ENCODE data around the gene BZW2.

Gene BZW2

GRCh38 chr7:16708980-16709379, 63.0 kb downstream of the BZW2 start:
- Histone ChIP-seq H3K18ac (ENCODE audit: low read depth in 1 of 2, low read length in 2 of 2) (no peak overlapping the region), H2AFZ (ENCODE audit: low read depth, low read length) (no peak overlapping the region), H3K9me3 (ENCODE audit: control insufficient read depth, low read length) (no peaks in the 10 kb centered on the region), H3K4ac (ENCODE audit: low read depth in 1 of 2, low read length in 2 of 2) (no peak overlapping the region), H3K4me3 (ENCODE audit: insufficient read depth in 1 of 2, low read depth in 1 of 2, low read length in 2 of 2) (no peak overlapping the region), H4K8ac (ENCODE audit: low read length) (no peak overlapping the region), H3K27me3 (ENCODE audit: control insufficient read depth in 1 of 2, insufficient read depth in 1 of 2, low read length in 2 of 2) (no peaks in the 10 kb centered on the region), H3K9ac (ENCODE audit: low read length) (peak overlapping the region; percentile 56), H3K4me1 (ENCODE audit: control insufficient read depth, insufficient read depth, low read depth, low read length) (peaks cover 6% of the 10 kb centered on the region), H4K91ac (ENCODE audit: low read length) (no peak overlapping the region), H2BK120ac (ENCODE audit: low read depth, low read length) (no peak overlapping the region), H3K27ac (ENCODE audit: low read length, poor library complexity, severe bottlenecking) (peak overlapping the region; percentile 62), H3K23ac (ENCODE audit: low read length in 2 of 2) (no peak overlapping the region), H3K4me2 (ENCODE audit: low read length, poor library complexity, severe bottlenecking) (no peak overlapping the region), H2BK12ac (ENCODE audit: low read length in 2 of 2) (no peak overlapping the region), H3K36me3 (ENCODE audit: control insufficient read depth in 1 of 2, insufficient read depth in 2 of 2, low read depth in 1 of 2, low read length in 2 of 2) (peaks cover 5 to 32% of the 10 kb centered on the region in 2 experiments), H3K79me1 (replicated peaks; ENCODE audit: low read length, poor library complexity, severe bottlenecking) (no peaks in the 10 kb centered on the region), H2AK5ac (ENCODE audit: low read length, severe bottlenecking) (no peak overlapping the region), H2BK15ac (ENCODE audit: low read depth, poor library complexity, severe bottlenecking) (no peak overlapping the region), H3K14ac (ENCODE audit: low read length in 2 of 2) (no peak overlapping the region), H2BK5ac (ENCODE audit: low read depth, low read length, poor library complexity, severe bottlenecking) (no peak overlapping the region)
- DNase-seq: peak; percentile 91
- 19% methylated on average over 2 of the region's 3 CpGs for WGBS

DNA sequence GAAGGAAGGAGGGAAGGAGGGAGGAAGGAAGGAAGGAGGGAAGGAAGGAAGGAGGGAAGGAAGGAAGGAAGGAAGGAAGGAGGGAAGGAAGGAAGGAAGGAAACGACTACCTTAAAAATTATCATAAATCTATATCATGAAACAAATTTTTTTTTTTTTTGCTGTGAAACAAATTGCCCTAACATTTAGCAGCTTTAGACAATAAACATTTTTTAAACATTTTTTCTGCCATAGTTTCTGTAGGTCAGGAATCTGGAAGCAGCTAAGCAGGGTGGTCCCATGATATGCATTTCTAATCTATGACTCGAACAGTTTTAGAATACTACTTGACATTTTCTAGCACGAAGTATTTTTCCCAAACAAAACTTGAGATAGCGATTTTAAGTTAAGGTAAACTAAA, 64.7 kb downstream of the BZW2 start:
- Histone ChIP-seq H2BK120ac (ENCODE audit: low read depth, low read length) (no peak overlapping the region), H2BK12ac (ENCODE audit: low read length in 2 of 2) (no peak overlapping the region), H3K79me1 (replicated peaks; ENCODE audit: low read length, poor library complexity, severe bottlenecking) (no peaks in the 10 kb centered on the region), H3K27me3 (ENCODE audit: control insufficient read depth in 1 of 2, insufficient read depth in 1 of 2, low read length in 2 of 2) (no peaks in the 10 kb centered on the region), H2BK5ac (ENCODE audit: low read depth, low read length, poor library complexity, severe bottlenecking) (no peak overlapping the region), H3K4me2 (ENCODE audit: low read length, poor library complexity, severe bottlenecking) (no peak overlapping the region), H2AK5ac (ENCODE audit: low read length, severe bottlenecking) (no peak overlapping the region), H3K9ac (ENCODE audit: low read length) (no peak overlapping the region), H3K9me3 (ENCODE audit: control insufficient read depth, low read length) (no peaks in the 10 kb centered on the region), H3K36me3 (ENCODE audit: control insufficient read depth in 1 of 2, insufficient read depth in 2 of 2, low read depth in 1 of 2, low read length in 2 of 2) (peaks cover 0 to 20% of the 10 kb centered on the region in 2 experiments), H3K18ac (ENCODE audit: low read depth in 1 of 2, low read length in 2 of 2) (no peak overlapping the region), H4K8ac (ENCODE audit: low read length) (no peak overlapping the region), H3K27ac (ENCODE audit: low read length, poor library complexity, severe bottlenecking) (no peak overlapping the region), H2AFZ (ENCODE audit: low read depth, low read length) (no peak overlapping the region), H3K4me1 (ENCODE audit: control insufficient read depth, insufficient read depth, low read depth, low read length) (peaks cover 6% of the 10 kb centered on the region), H3K4me3 (ENCODE audit: insufficient read depth in 1 of 2, low read depth in 1 of 2, low read length in 2 of 2) (no peak overlapping the region), H4K91ac (ENCODE audit: low read length) (no peak overlapping the region), H3K23ac (ENCODE audit: low read length in 2 of 2) (no peak overlapping the region), H3K14ac (ENCODE audit: low read length in 2 of 2) (no peak overlapping the region), H3K4ac (ENCODE audit: low read depth in 1 of 2, low read length in 2 of 2) (no peak overlapping the region), H2BK15ac (ENCODE audit: low read depth, poor library complexity, severe bottlenecking) (no peak overlapping the region)
- DNase-seq: no peak
- WGBS: no CpG with 5 or more reads among the region's 4 CpGs

DNA sequence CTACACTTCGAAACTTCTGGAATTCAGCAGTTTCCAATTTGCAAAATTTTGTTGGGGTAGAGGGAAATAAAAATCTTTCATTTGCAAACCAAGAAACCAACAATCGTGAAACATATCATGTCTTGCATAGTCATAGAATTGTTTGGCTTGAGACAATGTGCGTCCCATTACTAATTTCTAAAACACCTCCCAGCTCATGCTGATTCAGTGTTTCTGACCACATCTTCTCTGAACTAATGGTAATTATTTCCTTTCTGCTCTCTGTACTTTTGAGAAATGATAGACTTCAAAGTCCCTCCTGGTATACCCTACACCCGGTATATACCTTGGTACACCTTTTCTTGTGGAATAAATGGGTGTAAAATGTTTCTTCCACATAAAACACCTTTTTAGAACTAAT, 65.7 kb downstream of the BZW2 start:
- Histone ChIP-seq H2BK5ac (ENCODE audit: low read depth, low read length, poor library complexity, severe bottlenecking) (no peak overlapping the region), H2BK15ac (ENCODE audit: low read depth, poor library complexity, severe bottlenecking) (no peak overlapping the region), H2BK120ac (ENCODE audit: low read depth, low read length) (no peak overlapping the region), H3K9me3 (ENCODE audit: control insufficient read depth, low read length) (no peaks in the 10 kb centered on the region), H3K4me3 (ENCODE audit: insufficient read depth in 1 of 2, low read depth in 1 of 2, low read length in 2 of 2) (no peak overlapping the region), H3K4me1 (ENCODE audit: control insufficient read depth, insufficient read depth, low read depth, low read length) (peaks cover 6% of the 10 kb centered on the region), H3K23ac (ENCODE audit: low read length in 2 of 2) (no peak overlapping the region), H2AFZ (ENCODE audit: low read depth, low read length) (no peak overlapping the region), H3K9ac (ENCODE audit: low read length) (no peak overlapping the region), H2BK12ac (ENCODE audit: low read length in 2 of 2) (no peak overlapping the region), H4K91ac (ENCODE audit: low read length) (no peak overlapping the region), H3K14ac (ENCODE audit: low read length in 2 of 2) (no peak overlapping the region), H3K4me2 (ENCODE audit: low read length, poor library complexity, severe bottlenecking) (no peak overlapping the region), H3K27me3 (ENCODE audit: control insufficient read depth in 1 of 2, insufficient read depth in 1 of 2, low read length in 2 of 2) (no peaks in the 10 kb centered on the region), H2AK5ac (ENCODE audit: low read length, severe bottlenecking) (no peak overlapping the region), H3K4ac (ENCODE audit: low read depth in 1 of 2, low read length in 2 of 2) (no peak overlapping the region), H3K27ac (ENCODE audit: low read length, poor library complexity, severe bottlenecking) (no peak overlapping the region), H4K8ac (ENCODE audit: low read length) (no peak overlapping the region), H3K36me3 (ENCODE audit: control insufficient read depth in 1 of 2, insufficient read depth in 2 of 2, low read depth in 1 of 2, low read length in 2 of 2) (peaks cover 0 to 11% of the 10 kb centered on the region in 2 experiments), H3K18ac (ENCODE audit: low read depth in 1 of 2, low read length in 2 of 2) (no peak overlapping the region), H3K79me1 (replicated peaks; ENCODE audit: low read length, poor library complexity, severe bottlenecking) (no peaks in the 10 kb centered on the region)
- no peak for DNase-seq
- 88% methylated on average over 3 of the region's 4 CpGs for WGBS

- H2AK5ac ChIP-seq (ENCODE audit: low read length, severe bottlenecking): no peak overlapping the region
- no peak overlapping the region for H3K4me2 ChIP-seq (ENCODE audit: low read length, poor library complexity, severe bottlenecking)
- H3K79me1 ChIP-seq (replicated peaks; ENCODE audit: low read length, poor library complexity, severe bottlenecking): no peaks in the 10 kb centered on the region
- H4K8ac ChIP-seq (ENCODE audit: low read length): no peak overlapping the region
- H3K9ac ChIP-seq (ENCODE audit: low read length): no peak overlapping the region
- no peaks in the 10 kb centered on the region for H3K27me3 ChIP-seq (ENCODE audit: control insufficient read depth in 1 of 2, insufficient read depth in 1 of 2, low read length in 2 of 2)
- 98% methylated on average over 4 of the region's 4 CpGs for WGBS
- no peak overlapping the region for H2BK12ac ChIP-seq (ENCODE audit: low read length in 2 of 2)
- no peak overlapping the region for H3K4me3 ChIP-seq (ENCODE audit: insufficient read depth in 1 of 2, low read depth in 1 of 2, low read length in 2 of 2)
- no peak for DNase-seq
- no peak overlapping the region for H2AFZ ChIP-seq (ENCODE audit: low read depth, low read length)
- H3K27ac ChIP-seq (ENCODE audit: low read length, poor library complexity, severe bottlenecking): peak overlapping the region; percentile 72
- no peak overlapping the region for H3K14ac ChIP-seq (ENCODE audit: low read length in 2 of 2)
- no peak overlapping the region for H4K91ac ChIP-seq (ENCODE audit: low read length)
- no peak overlapping the region for H3K18ac ChIP-seq (ENCODE audit: low read depth in 1 of 2, low read length in 2 of 2)
- no peaks in the 10 kb centered on the region for H3K9me3 ChIP-seq (ENCODE audit: control insufficient read depth, low read length)
- H3K36me3 ChIP-seq (ENCODE audit: control insufficient read depth in 1 of 2, insufficient read depth in 2 of 2, low read depth in 1 of 2, low read length in 2 of 2): no peaks in the 10 kb centered on the region
- H3K4me1 ChIP-seq (ENCODE audit: control insufficient read depth, insufficient read depth, low read depth, low read length): peaks cover 6% of the 10 kb centered on the region
- H3K4ac ChIP-seq (ENCODE audit: low read depth in 1 of 2, low read length in 2 of 2): no peak overlapping the region
- H3K23ac ChIP-seq (ENCODE audit: low read length in 2 of 2): no peak overlapping the region
- no peak overlapping the region for H2BK5ac ChIP-seq (ENCODE audit: low read depth, low read length, poor library complexity, severe bottlenecking)
- H2BK120ac ChIP-seq (ENCODE audit: low read depth, low read length): no peak overlapping the region
- H2BK15ac ChIP-seq (ENCODE audit: low read depth, poor library complexity, severe bottlenecking): no peak overlapping the region
Measured at GRCh38 chr7:16712916-16713315, 66.9 kb downstream of the BZW2 start.

All from mesenchymal stem cell (in vitro differentiated cells and primary cell).